Fibroblast of lung (primary cell): Measurements from ENCODE around the gene KCNK18.
"Not testable (repeated sequence)": the region's sequence is repeated elsewhere in the genome, so short reads cannot be mapped to it uniquely, and the experiment has no call there.

Source experiments
- CTCF ChIP-seq, 2 donors: IDR thresholded peaks in 1 of 2; conservative IDR thresholded peaks in 1 of 2; 1 replicate in 1 of 2; 2 replicates in 1 of 2; pipeline ENCODE4 v1.5.1; 2011 to 2012; ENCODE audit warnings: low read length in 2 of 2, control low read depth in 1 of 2, inconsistent platforms in 1 of 2, low read depth in 1 of 2, mild to moderate bottlenecking in 1 of 2
- EZH2 ChIP-seq: IDR thresholded peaks from 2 replicates; pipeline ENCODE4 v1.5.1; 2012; ENCODE audit warnings: low read length, control low read depth, mild to moderate bottlenecking; ENCODE audit errors: missing control alignments

GRCh38 chr10:117185817-117186216, 11.5 kb upstream of the KCNK18 start:
- not testable (repeated sequence) for TF ChIP-seq CTCF (conservative IDR thresholded peaks at IDR 0.05 in 1 of 2, IDR thresholded peaks at IDR 0.05 in 1 of 2; ENCODE audit: low read depth in 1 of 2, low read length in 2 of 2); EZH2
